ENCODE results near the gene LHFPL3.

GRCh38 chr7:104883248-104883717, 554.9 kb downstream of the LHFPL3 start:
- TF ChIP-seq CTCF (IDR thresholded peaks at IDR 0.05; ENCODE audit: low read length) (no peak), EZH2 (IDR thresholded peaks at IDR 0.05; ENCODE audit: borderline replicate concordance, low read length) (no peak)

Data from OCI-LY1 (cell line).